Stimulated activated CD8-positive, alpha-beta memory T cell treated with anti-CD3 and anti-CD28 coated beads, Interleukin-15, amount 100 ng/mL, for 48 hours (primary cell): ENCODE data around the gene PTPRE.

Source experiments
- DNase-seq, 2 donors: peaks; one replicate each; pipeline ENCODE4 v3.0.0-alpha.2; 2020; ENCODE audit warnings: low read depth in 2 of 2

PTPRE gene

DNA sequence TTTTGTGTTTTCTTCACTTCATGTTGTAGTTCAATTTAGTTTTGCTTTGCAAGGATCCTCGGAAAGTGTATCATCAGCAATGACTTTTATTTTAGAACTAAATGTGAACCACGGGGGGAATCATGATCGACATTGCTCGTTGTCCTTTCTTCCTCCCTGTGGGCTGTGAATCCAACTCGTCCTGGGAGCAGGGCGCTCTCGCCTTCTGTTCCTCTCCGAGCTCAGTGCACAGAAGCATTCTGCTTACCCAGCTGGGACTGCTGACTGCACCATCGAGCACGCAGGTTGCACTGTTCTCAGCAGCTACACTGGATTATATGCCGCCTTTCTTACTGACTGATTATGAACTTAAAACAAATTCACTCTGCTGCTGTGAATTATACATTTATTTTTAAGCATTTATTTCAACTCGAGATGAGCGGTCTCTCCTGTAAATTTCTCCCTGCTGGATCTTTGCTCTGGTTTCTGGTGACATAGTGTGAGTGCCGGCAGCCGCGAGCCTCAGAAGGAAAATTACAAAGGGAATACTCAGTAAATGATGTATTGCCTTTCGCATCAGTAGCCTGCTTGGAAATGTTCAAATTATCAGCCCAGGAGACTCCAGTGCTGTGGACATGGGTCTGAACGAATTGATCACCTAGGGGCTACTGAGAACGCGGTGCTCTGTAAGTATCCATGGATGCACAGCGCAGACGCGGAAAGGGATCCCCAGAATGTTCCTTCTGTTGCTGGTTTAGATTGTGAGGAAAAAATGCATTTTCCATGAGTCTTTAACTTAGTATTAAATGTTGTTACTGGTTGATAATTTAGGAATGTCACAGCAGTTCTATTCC lies 92.6 kb downstream of the PTPRE start:
- DNase-seq, result no peak

DNA sequence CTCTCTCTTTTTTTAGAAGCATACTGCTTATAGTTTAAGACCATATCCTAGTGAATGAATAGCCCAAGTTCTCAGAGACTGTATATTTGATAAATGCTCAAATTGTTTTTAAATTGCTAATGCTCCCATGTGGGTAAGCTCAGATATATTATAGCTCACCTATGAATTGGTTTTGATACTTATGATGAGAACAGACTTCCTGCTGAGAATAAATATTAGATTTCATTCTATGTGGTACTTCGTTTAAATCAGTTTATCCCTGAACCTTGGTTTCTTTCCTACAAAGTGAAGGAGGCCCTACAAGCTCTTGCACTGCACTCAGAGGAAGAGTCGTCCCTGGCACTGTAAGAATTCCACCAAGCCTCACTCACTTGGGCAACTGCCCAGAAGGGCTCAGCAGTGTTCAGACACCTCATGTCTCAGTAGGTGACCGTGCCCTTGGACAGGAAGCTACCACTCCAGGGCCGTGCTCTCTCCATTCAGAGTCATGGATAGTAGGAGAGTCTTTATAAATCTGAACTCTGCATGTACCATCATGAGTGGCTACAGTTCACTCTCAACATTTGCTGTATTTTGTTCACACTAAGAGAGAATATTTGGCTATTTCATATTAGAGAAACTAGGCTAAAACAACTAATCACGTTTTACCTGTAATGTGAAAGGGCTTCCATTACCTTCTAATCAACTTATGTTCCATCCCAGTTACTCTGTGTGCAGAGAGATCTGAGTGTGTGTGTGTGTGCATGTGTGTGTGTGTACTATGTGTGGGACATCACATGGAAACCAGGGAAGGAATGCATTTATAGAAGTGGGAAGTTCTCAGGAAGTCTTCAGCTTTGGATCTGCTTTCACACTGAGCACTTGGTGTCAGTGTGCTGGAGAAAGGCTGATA lies 93.8 kb downstream of the PTPRE start:
- DNase-seq, result no peak

DNA sequence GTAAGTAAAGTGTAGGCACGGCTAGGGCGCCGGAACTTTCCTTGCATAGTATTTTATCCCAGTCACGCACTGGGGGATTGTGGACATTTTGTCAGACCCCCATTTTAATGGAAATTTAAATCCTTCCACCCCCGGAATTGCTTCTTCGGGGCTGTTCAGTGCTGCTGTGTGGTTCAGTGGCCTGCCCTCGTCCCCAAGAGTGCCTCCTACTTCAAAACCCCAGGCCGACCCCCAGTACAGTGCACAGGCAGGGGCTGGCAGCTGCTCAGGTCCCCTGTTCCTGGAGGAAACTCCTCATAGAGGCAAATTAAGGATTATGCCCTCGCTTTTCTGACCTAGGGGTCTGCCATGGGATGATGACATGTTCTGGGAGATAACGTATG lies 94.5 kb downstream of the PTPRE start:
- no peak for DNase-seq

DNA sequence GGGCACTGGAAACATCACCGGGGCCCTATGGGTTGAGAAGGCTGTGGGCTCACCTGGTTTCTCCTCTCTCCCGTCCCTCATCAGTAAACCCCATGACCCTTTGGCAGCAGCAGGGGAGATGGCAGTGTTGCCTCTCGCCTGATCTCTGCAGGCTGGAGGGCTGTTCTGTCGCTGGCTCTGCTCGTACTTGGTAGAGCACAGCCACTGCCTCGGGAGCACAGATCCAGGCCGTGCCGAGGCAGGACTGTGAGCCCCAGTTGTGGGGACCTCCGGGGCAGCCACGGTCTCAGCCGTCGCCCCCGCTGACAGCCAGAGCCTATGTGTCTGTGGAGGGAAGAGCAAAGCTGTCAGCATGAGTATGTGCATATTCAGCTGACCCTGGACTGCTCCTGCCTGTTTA lies 94.9 kb downstream of the PTPRE start:
- DNase-seq, result no peak

DNA sequence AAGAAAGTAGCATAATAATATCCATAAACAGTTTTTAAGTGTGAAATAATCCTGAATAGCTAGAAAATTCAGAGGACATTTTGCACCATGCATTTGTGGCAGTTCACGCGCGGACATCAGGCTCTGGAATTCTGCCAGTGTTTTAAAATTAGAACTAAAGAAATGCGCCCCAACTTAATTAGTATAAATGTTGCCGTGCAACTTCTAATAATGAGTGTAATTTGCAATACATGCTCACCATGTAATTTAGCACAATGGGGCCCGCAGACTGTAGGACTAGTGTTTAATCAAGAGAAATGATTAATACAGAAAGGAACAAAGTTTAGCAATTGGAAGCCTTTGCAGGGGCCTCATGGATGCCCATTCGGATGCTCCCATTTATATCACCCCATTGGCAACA lies 96.6 kb downstream of the PTPRE start:
- no peak for DNase-seq

DNA sequence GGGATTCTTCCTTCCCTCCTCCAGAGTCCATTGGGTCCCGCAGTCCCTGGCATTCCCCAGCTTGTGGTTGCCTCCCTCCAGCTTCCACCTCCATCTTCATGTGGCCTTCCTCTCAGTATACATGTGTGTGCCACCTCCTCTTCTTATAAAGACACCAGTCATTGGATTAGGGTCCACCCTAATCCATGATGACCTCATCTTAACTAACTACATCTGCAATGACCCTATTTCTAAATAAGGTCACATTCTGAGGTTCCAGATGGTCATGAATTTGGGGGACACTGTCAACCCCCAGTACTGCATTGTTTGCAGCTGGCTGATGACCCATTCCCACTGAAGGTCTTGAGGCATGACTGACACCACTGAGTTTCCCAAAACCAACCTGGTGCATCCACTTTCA lies 99.0 kb downstream of the PTPRE start:
- DNase-seq, result no peak

DNA sequence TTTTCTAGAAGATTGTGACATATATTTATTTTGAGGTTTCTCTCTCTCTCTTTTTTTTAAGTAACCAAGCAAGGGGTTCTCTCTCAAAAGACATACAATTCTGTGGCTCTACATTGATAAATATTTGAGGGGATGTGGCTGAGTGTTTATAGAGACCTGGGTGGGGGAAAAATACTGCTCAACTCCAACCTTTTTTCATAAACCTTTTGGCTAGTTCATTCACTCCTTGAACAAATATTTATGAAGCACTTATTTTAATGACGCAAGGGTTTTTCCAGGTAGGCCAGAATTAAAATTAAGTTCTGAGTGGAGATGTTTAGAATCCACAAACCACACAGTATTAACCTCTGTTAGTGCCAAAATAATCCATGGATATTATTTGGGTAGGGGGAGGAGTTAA lies 100.2 kb downstream of the PTPRE start:
- DNase-seq, result no peak

DNA sequence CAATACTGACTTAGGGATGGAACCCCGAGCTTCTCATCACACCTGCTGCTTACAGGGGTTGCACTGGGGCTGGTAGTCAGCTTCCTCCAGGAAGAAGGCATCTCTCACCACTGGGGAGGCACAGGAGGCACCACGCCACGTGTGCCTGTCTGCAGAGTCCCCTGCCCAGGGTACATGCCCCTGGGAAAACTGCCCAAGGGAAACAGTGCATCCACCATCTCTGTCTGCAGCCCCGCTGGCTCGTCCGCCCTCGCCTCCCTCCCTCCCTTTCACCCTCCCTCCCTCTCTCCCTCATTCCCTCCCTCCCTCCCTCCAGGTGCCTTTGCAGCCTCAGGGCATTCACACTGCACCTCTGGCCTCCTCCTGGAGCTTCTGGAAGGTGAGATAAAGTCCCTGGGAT lies 101.1 kb downstream of the PTPRE start:
- no peak for DNase-seq

DNA sequence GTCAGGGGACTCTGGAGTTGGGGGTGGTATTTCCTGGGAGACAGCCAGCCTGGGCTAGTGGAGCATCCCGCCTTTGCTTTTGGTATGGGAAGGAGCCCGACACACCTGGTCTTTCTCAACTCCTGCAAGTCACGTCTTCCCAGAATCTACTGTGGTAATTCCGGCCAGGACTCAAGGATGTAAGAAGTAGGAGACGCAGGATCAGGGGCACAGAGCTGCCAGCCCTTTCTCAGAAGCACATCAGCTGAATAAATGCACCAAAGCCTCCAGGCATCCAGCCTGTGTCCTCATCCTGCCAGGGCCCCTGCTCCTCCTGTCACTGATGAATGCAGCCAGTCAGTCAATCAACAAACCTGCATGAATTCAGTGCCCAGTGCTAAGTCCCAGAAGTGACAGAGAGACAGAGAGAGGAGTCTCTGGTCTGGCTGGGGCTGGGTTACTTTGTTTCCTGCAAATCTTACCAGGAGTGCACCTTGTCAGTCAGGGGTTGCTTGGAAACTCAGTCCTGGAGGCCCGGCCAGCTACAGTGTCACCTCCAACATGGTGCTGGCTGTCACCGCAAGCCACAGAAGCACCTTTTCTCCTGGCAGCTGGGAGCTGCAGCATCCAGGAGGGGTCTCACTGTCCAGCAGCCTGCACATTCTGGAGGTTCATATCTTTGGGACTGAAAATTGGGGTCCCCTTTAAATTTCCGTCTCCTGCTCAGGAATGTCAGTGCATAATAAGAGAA lies 101.8 kb downstream of the PTPRE start:
- no peak for DNase-seq

DNA sequence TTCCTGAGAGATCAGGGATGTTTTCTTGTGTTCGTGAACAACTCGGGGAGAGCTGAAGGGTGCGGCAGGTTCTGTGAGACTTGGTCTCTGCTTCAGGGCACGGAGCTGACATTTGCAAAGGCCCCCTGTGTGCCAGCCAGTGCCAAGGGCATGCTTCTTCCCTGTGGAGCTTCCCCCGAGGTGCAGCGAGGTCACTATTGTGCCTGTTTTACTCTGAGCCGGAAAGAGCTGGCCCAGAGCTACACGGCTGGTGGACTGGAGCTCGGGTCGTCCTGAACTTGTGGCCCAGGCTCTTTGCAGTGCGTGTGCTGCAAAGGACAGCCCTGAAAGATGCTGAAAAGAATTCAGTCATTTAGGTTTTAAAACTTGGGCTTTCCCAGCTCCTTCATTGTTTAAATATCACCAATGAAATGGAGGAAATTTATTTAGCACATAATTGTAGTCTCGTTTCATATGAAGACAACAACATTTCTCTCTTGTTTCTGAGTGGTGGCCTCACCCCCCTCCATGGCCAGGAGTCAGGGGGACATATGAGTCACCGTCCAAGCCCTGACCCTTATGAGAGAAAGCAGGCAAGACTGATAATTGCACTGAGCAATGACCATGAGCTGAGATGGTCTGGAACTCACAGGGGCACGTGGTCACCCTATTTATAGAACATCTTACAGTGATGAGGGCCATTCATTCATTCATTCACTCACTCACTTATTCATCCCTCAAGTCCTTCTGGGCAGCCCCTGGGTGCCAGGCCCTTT lies 102.6 kb downstream of the PTPRE start:
- no peak for DNase-seq

DNA sequence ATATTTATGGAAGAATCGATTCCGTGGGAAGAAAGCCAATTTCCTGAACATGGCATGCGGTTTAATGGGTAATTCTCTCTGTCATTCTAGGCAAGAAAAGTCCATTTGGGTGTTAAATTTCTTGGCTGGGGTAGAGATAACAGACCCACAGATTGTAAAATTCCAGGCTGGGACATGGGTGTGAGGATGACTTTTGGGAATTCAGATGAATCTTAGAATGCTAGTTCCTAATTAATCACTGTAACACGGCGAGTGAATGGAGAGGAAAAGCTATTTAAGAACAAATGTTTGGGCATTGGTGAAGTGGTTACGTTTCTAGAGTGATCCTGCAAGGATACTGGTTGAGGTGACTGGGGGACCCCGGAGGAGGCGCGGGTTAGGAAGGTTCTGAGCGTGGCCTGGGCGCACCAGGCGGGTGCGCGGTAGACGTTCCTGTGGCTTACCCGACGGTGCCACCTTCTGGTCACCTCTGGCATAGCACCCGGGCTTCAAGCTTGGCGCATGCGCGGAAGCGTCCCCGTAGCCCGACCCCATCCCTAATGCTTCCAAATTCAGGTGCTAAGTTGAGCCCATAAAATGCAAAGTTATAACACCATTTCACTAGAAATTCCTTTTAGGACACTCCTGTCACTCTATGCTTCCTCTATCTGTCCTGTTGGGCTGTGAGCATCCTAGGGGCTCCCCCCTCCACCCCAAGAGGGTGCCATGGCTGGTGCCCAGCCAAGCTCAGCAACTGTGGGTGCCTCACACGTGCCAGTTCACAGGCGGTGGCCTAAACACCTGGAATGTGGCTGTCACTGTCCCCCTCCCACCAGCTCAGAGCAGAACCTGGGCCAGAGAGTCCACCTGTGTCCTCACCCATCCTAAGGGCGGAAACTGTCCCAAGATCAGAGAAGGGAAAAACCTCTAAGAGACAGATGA lies 104.4 kb downstream of the PTPRE start:
- peak; percentile 67 to 71 for DNase-seq

DNA sequence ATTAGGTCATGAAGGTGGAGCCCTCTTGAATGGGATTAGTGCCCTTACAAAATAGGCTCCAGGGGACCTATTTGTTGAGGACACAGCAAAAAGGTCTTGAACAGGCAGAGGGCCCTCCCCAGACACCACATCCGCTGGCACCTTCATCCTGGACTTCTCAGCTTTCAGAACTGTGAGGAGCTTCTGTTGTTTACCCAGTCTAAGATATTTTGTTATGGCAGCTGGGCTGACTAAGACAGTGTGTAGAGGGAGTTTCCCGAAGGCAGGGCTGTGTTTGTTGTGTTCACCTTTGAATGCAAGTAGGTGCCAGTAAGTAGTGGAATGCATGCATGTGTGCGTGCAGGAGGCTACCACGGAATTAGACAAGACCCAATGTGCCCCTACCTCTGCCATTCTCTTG lies 106.7 kb downstream of the PTPRE start:
- no peak for DNase-seq

DNA sequence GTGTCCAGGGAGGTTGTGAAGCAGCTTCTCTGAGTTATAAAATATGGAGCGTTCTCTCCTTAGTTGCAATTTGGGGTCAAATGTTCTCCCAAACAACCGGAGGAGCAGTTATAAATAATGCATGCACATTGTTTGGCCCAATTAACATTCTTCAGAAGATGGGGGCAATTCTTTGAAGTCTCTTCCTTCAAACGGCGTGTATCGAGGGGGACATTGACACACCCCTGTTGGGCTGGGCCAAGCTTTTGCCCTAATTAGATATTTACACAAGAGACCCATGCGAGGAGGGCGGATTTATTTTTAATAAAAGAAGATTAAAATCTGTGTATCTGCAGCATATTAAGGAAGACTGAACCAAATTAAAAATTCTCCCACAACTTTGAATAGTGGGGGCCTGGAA lies 107.3 kb downstream of the PTPRE start:
- no peak for DNase-seq

DNA sequence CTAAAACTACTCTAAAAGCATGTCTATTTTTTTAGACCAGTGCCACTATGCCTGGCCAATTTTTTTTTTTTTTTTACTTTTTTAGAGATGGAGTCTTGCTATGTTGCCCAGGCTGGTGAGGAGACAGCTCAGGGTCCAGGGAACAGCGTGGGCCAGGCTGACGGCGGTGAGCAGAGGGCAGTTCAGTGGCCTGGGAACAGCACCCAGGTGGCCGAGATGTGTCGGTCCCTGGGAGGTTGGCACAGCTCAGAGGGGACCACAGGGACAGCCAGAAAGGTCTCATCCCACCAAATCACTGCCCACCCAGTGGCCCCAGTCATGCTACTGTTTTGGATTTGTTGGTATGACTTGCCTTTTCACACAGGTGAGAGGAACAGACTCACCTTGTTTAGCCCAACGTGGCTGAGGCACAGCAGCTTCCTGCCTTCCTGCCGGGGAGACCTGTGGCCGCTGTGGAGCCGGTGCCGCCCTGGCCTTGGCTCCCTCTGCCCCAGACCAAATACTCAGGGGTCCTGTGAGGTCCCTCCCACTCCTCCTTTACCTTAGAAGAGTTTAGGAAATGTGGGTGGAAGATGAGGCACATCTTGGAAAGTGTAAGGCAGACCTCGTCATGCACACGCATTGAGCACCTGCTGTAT lies 109.6 kb downstream of the PTPRE start:
- DNase-seq, result no peak

DNA sequence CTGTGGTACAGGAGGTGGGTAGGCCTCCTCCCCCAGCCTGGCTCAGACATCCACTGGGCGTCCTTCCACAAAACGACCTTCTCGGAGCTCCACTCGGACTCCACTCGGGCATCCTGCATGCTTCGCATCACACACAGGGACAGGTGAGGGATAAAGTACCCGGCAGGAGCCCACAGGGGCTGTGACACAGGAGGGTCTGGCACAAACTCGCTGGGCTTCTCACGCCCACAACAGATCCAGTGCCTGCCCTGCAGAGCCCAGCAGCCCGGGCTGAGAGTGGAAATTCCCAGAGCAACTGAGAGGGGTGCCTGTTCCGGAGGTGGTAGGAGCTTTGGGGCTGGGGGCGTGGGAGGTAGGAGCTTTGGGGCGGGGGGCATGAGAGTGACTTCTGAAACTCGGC lies 110.9 kb downstream of the PTPRE start:
- DNase-seq, result no peak

DNA sequence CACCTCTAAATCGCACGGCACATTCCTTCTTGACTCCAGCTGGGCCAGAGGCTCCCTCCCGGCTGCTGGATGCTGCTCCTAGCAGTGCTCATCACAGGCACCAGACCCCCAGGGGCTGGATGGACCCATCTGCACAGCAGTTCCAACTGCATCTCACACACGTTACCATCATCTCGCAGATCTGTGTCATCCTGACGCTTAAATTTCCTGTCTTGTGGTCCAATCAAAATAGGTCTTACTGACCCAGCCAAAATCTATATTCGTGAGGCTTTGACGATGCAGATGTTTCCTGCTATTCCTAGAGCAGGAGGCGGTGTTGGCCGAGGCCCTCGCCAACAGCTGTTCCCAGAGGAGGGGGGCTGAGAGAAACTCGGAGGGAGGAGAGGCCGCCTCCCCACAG lies 111.3 kb downstream of the PTPRE start:
- no peak for DNase-seq

DNA sequence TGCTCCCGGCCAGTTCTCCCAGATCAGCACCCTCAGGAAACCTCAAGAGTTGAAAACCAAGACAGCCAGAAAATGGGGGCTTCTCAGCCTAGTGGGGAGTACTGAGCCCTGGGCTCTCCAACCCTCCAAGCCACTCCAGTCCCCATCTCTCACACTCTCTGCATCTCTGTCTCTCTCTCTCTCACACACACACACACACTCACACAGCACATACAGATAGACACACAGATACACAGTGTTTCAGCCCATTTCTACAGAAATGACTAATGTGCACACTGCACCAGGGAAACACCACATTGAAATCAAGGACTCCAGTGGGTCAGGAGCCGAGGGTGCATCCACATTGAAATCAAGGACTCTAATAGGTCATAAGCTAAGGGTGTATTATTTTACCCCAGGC lies 111.8 kb downstream of the PTPRE start:
- no peak for DNase-seq

DNA sequence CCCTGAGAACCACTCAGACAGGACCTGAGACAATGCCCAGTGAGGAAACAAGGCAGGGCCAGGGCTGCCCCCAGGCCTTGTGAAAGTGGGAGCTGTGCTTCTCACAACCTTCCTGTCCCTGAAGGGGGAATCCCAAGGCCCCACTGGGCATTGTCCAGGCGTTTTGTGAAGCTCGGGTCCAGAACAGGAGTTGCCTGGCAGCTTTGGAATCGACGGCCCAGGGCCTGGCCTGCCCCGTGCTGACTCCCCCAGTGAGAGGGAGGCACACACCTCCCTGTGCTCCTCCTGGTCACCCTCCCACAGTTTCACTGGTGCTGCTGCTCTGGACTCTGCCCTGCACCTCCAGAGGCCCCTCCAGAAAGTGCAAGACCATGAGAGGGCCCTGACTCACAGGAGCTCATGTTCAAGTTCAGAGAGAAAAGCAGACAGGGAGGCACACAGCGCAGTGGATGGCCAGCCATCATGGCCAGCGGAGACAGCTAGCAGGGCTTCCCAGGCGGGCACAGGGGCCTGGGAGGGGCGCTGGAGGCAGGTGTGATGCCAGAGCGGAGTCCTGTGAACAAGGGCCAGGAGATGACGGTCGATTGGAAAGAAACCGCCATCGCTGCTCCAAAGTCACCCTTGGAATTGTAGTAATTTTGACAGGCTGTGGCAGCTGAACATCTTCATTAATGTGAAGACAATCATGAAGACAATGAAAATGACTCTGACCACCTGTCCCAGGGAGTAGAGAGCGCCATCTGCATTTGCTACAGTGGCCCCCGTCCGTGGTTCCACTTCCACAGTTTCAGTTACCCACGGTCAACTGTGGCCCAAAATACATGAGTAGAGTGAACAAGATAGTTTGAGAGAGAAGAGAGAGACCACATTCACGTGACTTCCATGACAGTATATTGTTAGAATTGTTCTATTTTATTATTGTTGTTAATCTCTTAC lies 115.6 kb downstream of the PTPRE start:
- no peak for DNase-seq

DNA sequence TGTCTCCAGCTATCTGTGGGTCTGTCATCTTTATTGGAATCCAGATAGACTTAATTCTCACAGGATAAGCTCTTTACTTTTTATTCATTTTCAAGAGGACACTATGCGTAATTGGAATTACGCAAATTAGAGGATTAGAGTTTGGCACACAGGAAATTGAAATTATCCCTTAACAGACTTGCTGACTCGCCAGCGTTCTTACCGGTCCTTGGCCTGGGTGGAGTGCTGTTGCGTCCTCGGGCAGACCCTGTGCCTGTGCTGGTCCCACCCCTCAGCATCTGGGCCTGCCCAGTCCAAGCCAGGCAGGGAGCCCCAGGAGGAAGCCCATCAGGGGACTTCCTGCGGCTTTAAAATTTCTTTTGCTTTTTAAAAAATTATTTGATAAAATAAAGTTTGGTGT lies 117.5 kb downstream of the PTPRE start:
- DNase-seq, result no peak
